ENCODE data around the gene ZBP1.

GRCh38 chr20:57558614-57559288 lies 61.5 kb downstream of the ZBP1 start:
- TF ChIP-seq CTCF (IDR thresholded peaks at IDR 0.05; ENCODE audit: low read length) (no peak), EZH2 (optimal IDR thresholded peaks at IDR 0.05; ENCODE audit: low read depth, low read length) (no peak), EZH2phosphoT487 (IDR thresholded peaks at IDR 0.05; ENCODE audit: low read length) (no peak)
